ENCODE data around the gene CALCOCO1. TPM values are rescaled to one million over a fixed set of nuclear protein-coding genes. Genes with fewer than 3 reads are reported as not detected.

CALCOCO1 gene
- total and polyA plus RNA-seq, 10 of the 15 experiments (the other 5 are each of a cell fraction or from before 2014, with no cell fraction given) = 2.8 to 55.9 (median 13.7) TPM

DNA sequence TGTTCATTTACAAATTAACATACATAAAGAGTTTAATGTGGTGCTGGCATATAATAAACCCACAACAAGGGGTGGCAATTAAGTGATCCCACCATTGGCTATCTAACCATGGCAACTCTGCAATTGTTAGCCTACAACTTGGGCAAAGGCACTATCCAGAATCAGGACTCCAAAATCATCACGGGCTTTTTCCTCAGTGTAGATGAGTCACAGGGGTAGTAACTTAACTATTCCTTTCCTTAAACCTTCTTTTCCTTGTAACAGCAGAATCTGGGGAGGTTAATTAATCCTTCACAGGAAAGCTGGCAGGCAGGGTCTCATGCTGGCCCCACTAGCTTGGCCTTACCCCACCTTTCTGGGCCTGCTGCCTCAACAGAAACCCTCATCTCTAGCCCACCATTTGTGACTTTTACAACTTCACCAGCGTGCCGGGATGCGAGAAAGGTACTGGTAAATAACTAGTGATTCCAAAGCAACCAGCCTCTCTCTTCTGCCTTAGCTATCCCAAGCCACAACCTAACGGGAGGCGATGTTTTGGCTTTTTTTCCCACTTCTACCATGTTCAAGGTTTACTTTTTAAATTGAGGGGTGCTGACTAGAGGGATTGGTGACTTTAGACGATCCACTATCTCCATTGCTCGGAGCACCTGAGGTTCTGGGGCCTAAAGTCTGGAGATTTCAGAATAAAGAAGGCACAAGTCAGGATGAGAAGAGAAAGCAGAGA lies 52.1 kb downstream of the CALCOCO1 start:
- Histone ChIP-seq H3K36me3 (ENCODE audit: control insufficient read depth in 2 of 2, insufficient read depth in 2 of 2, low read length in 1 of 2) (peaks cover 1 to 11% of the 10 kb centered on the region in 2 experiments; a peak in 2 of 4 replicates), H2AFZ (ENCODE audit: control insufficient read depth, low read depth, low read length) (peak overlapping the region; percentile 82), H4K20me1 (ENCODE audit: control insufficient read depth, insufficient read depth) (no peaks in the 10 kb centered on the region), H3K79me2 (ENCODE audit: control insufficient read depth, insufficient read depth, low read length) (peaks cover 28% of the 10 kb centered on the region), H3K9me3 (replicated peaks; ENCODE audit: control insufficient read depth, insufficient read depth, low read length) (no peaks in the 10 kb centered on the region), H3K4me1 (ENCODE audit: control insufficient read depth, insufficient read depth, low read length) (peaks cover 7% of the 10 kb centered on the region), H3K4me2 (ENCODE audit: control insufficient read depth, insufficient read depth) (peak overlapping the region; percentile 80), H3K27ac (ENCODE audit: control insufficient read depth, insufficient read depth) (peak overlapping the region; percentile 88), H3K27me3 (replicated peaks in 1 of 2; ENCODE audit: control insufficient read depth in 2 of 2, insufficient read depth in 2 of 2, low read length in 1 of 2) (peaks cover 2 to 3% of the 10 kb centered on the region in 2 experiments; a peak in 1 of 4 replicates), H3K9ac (ENCODE audit: control insufficient read depth, insufficient read depth, low read length) (peak overlapping the region; percentile 94), H3K4me3 (peak overlapping the region; percentile 97)
- intact Hi-C loops (cut with micrococcal nuclease; ENCODE audit: unreplicated experiment) (no loop called here), in situ Hi-C loops (cut with MboI) (loop anchor here (5.0 kb wide), 1 partner anchor 133 kb away; no protein-coding TSS in a partner anchor)
- FAIRE-seq (no peak), DNase-seq (ENCODE audit: low read depth, low spot score) (no peak), ATAC-seq (no peak)
- CTCF ChIA-PET = interaction anchor here (0.6 to 10.5 kb wide), 48 partner anchors 8 to 348 kb away, joined by 3 to 189 read pairs (median 4); partner anchors contain the start of genes ATF7, CALCOCO1, SP1 and TARBP2
- TF ChIP-seq IRF4 (IDR thresholded peaks at IDR 0.05; ENCODE audit: low read depth, low read length) (no peak), STAT3 (IDR thresholded peaks at IDR 0.05; ENCODE audit: low read depth, low read length) (no peak), ASH2L (IDR thresholded peaks at IDR 0.05; ENCODE audit: borderline replicate concordance, low read depth) (no peak), TCF3 (IDR thresholded peaks at IDR 0.05; ENCODE audit: borderline replicate concordance, insufficient read depth, low read depth, low read length) (no peak), SPI1 (IDR thresholded peaks at IDR 0.05; ENCODE audit: borderline replicate concordance, insufficient read depth, low read depth, low read length) (no peak), MYB (IDR thresholded peaks at IDR 0.05; ENCODE audit: borderline replicate concordance, low read depth, low read length) (no peak), CHD4 (IDR thresholded peaks at IDR 0.05) (no peak), ATF3 (IDR thresholded peaks at IDR 0.05; ENCODE audit: borderline replicate concordance, extremely low read depth, low read depth, low read length) (no peak)
- 69% methylated on average over 8 of the region's 8 CpGs for WGBS (ENCODE audit: insufficient coverage, insufficient replicate concordance, low lambda C conversion rate, missing lambda C conversion rate)
- TSS peak; percentile 74 for BruUV-seq (replicated peaks)
- SMC1A ChIA-PET (ENCODE audit: uncharacterized antibody, unreplicated experiment) = interaction anchor here (0.6 to 6.5 kb wide), 24 partner anchors 15 to 379 kb away, joined by 3 to 112 read pairs (median 4); partner anchors contain the start of genes CALCOCO1 and NPFF
- POLR2A ChIA-PET = interaction anchor here (0.6 to 5.2 kb wide), 7 partner anchors 46 to 131 kb away, joined by 3 to 35 read pairs (median 6); partner anchors contain the start of gene ATF7
- RAD21 ChIA-PET (ENCODE audit: unreplicated experiment) = interaction anchor here (0.6 to 6.3 kb wide), 24 partner anchors 12 to 596 kb away, joined by 3 to 140 read pairs (median 4); partner anchors contain the start of genes ATF7, SPRYD3 and TARBP2

Data from GM12878 (cell line).